HG02571 (cell line): ENCODE results near the gene WASHC2A.
"Not testable (repeated sequence)": the region's sequence is repeated elsewhere in the genome, so short reads cannot be mapped to it uniquely, and the experiment has no call there.

ENCODE experiments used
- ATAC-seq: cut with Tn5 transposase; IDR thresholded peaks from one replicate; pipeline ENCODE4 v1.9.1; 2021; ENCODE audit warnings: mild to moderate bottlenecking, moderate library complexity; ENCODE audit not compliant: unreplicated experiment

WASHC2A gene

GRCh38 chr10:50145575-50145974 lies 77.8 kb downstream of the WASHC2A start:
- ATAC-seq, result not testable (repeated sequence)

- no peak for ATAC-seq
Observed at GRCh38 chr10:50152792-50153272, 85.1 kb downstream of the WASHC2A start.

- not testable (repeated sequence) for ATAC-seq
Observed at GRCh38 chr10:50157868-50158267, 90.1 kb downstream of the WASHC2A start.

- ATAC-seq, result not testable (repeated sequence)
Observed at GRCh38 chr10:50159856-50160255, 92.1 kb downstream of the WASHC2A start.

- not testable (repeated sequence) for ATAC-seq
Observed at GRCh38 chr10:50165038-50165437, 97.3 kb downstream of the WASHC2A start.

- not testable (repeated sequence) for ATAC-seq
Observed at GRCh38 chr10:50167833-50168232, 100.1 kb downstream of the WASHC2A start.

- not testable (repeated sequence) for ATAC-seq
Observed at GRCh38 chr10:50169506-50169905, 101.8 kb downstream of the WASHC2A start.

- ATAC-seq, result not testable (repeated sequence)
Observed at GRCh38 chr10:50174788-50175525, 107.2 kb downstream of the WASHC2A start.
